GM12874 (cell line): Measurements from ENCODE around the gene CRIP1.

Experiments used
- TF ChIP-seq, protein P1 (sequence below): IDR thresholded peaks from 2 replicates; pipeline ENCODE4 v1.5.1; 2011; ENCODE audit warnings: low read depth, mild to moderate bottlenecking, control low read depth, low read length, moderate library complexity; ENCODE audit not compliant: insufficient read depth

CRIP1 gene

DNA sequence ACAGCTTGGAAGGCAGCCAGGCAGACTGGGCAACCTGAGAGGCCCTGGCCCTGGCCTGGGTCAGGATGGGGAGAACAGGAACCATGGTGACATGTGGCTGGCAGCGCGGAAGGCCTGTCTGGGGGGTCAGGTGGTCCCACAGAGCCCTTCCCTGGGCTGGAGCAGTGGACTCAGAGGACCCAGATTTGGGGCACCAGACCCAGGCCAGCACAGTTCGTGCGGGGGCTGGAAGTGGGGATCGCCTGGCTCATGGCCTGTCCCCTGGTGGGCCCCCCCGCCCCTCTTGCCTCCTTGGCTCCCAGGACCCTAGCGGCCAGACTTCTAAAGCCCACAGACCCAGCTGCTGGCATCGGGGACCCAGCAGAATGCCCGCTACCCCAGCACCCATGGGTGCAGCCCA is 45.7 kb upstream of the CRIP1 start:
- TF ChIP-seq, protein P1, sequence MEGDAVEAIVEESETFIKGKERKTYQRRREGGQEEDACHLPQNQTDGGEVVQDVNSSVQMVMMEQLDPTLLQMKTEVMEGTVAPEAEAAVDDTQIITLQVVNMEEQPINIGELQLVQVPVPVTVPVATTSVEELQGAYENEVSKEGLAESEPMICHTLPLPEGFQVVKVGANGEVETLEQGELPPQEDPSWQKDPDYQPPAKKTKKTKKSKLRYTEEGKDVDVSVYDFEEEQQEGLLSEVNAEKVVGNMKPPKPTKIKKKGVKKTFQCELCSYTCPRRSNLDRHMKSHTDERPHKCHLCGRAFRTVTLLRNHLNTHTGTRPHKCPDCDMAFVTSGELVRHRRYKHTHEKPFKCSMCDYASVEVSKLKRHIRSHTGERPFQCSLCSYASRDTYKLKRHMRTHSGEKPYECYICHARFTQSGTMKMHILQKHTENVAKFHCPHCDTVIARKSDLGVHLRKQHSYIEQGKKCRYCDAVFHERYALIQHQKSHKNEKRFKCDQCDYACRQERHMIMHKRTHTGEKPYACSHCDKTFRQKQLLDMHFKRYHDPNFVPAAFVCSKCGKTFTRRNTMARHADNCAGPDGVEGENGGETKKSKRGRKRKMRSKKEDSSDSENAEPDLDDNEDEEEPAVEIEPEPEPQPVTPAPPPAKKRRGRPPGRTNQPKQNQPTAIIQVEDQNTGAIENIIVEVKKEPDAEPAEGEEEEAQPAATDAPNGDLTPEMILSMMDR = no peak

DNA sequence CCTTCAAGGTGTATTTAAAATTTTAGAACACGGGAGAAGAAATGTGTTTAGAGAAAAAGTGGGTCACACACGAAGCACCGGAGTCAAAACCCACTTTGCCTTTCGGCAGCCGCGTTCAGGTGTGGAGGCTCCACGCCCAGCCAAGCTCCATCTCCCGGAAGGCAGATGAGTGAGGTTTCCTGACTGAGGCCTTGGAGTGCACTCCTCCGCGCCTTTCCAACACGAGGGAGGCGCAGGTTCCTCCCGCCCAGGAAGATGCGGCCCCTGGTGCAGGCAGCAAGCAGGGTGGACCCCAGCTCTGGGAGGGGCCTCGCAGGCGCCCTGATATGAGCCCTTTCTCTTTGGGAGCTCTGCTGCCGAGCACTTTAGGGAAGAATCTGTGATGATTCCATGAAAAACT is 44.6 kb upstream of the CRIP1 start:
- TF ChIP-seq, protein P1 = no peak

DNA sequence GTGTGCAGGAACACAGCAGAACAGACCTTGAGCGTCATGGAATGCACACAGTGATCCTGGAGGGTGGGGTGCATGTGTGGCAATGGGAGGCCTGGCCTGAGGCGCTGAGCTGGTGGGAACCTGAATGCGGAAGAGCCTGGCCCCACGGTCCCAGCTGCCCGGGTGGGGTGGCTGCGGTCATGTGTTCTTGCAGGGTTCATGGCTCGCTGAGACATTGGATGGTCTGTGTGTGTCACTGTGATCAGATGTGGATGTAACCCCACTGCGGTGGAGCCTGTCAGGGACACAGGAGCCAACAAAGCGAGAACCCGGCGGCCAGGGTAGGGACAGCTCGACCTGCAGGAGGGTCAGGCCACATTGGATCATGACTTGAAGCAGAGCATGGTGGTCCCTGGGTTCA is 43.9 kb upstream of the CRIP1 start:
- TF ChIP-seq, protein P1 = no peak

DNA sequence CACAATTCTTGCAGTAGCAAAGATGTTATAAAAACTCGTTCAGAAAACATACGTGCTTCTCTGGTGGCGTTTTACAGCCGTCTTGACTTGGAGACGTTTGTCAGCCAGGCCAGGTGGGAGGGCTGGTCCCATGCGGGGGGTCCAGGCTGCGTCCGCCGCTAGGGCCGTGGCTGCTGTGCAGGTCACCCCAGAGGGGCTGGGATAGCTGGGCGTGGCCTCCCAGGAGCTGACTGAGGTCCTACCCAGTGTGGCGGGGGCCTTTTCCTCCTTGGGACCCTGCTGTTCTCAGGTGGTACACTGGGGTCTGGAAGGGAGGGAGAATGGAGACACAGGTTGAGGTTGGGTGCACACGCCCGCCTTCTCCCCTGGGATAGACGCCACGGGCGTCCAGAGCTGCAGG is 41.8 kb upstream of the CRIP1 start:
- TF ChIP-seq, protein P1 = no peak

DNA sequence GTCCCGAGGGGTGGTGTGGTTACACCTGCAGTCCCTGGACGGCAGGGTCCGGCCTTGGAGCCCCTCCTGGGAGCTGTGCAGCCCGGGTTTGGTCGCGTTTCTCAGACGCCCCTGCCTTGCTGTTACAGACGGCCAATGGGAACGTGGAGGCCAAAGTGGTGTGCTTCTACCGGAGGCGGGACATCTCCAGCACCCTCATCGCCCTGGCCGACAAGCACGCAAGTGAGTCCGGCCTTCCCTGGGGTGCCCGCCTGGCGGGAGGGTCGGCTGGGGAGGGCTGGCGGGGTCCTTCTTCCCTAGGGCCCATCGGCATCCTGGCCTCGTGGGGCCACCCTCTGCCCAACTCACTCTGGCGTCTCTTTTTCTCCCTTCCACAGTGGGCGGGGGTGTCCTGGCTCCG is 41.4 kb upstream of the CRIP1 start:
- TF ChIP-seq, protein P1 = no peak

DNA sequence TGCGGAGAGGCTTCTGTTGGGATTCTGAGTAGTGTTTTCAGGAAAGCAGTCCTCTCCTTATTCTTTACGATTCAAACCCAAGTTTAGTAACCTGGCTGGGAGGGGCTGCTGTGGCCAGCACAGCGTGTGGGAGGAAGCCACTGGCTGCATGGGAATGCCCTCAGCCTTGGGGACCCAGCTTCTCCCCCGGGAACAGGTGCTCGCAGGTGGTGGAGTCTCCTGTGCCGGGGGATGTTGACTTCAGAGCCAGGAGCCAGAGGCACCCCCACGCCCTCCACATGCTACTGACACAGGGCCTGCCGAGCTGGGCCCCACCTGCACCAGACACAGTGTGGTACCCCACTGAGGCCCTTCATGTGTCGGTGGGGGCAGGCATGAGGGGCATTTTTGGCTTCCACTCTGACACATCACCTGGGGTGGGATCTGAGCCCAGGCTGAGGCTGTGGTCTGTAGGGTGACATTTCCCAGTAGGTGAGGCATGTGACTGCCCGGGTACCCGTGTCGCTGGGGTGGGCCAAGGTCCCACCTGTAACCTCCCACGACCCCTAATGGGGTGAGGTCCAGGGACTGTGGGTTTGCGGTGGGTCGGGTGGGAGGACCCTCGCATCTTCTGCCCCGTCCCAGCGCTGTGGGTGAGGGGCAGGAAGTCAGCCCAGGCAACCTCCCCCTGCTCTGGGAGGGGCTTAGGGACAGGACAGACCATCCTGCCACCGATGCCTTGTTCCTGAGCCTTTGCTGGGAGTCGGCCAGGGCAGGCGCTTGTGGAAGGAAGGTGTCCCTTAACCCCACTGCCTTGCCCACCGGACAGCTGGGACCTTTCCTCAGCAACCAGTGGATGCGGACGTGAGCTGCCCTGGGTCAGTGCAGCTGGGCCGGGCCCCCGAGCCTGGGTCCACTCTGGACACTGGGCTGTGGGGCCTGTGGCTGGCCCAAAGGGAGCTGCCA is 40.5 kb upstream of the CRIP1 start:
- TF ChIP-seq, protein P1 = no peak

DNA sequence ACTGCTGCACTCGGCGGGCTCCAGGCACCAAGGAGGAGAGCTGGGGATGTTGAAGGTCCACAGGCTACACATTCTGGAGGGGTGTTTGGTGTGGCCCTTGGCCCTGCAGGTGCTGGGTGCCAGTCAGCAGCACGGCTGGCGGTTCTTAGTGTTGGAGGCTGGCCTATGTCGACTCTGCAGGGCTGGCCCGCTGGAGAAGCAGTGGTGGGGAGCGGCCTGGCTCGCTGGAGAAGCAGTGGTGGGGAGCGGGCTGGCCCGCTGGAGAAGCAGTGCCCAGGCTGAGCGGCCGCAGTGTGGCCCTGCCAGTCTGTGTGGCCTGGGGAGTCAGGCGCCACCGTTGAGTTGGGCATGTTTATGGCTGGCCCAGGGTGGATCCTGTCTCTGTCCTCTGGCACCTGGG is 39.7 kb upstream of the CRIP1 start:
- TF ChIP-seq, protein P1 = no peak
